HG02763 (cell line): ENCODE data around the gene PIGB.
"Not testable (repeated sequence)": the region's sequence is repeated elsewhere in the genome, so short reads cannot be mapped to it uniquely, and the experiment has no call there.

Experiments used
- ATAC-seq: cut with Tn5 transposase; IDR thresholded peaks from one replicate; pipeline ENCODE4 v1.9.1; 2021; ENCODE audit warnings: mild to moderate bottlenecking, moderate library complexity; ENCODE audit not compliant: unreplicated experiment

Gene PIGB

DNA sequence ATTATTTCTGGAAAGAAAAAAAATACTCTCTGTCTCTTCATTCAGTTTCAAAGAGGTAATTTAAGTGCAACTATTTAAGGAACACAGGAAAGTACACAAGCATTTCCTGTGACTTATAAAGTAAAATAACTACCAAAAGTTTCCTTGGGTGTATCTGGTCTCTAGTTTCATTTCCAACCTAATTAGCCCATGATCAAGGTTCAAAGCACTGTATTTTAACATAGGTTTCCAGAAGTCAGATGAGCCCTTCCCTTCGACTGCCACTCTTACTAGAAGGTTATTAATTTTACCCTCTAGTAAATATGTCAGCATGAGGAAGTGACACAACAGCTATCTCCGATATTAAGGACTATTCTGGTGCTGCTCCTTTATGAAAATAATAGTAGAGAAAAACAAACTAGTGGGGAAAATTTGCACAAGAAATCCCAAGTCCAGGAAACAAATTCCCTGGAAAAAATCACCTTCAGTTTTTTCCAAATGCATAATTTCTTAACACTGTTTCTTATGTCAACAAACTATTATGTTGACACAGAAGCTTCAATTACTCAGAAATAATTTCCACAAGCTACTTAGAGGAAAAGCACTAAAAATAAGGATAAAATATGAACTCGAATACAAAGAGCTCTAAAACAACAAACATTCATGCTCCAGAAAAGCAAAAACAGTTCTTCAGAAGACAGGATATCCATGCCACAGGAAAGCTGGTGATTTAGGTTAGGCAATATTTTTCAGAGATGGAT, 53.8 kb downstream of the PIGB start:
- ATAC-seq, result peak; percentile 56

DNA sequence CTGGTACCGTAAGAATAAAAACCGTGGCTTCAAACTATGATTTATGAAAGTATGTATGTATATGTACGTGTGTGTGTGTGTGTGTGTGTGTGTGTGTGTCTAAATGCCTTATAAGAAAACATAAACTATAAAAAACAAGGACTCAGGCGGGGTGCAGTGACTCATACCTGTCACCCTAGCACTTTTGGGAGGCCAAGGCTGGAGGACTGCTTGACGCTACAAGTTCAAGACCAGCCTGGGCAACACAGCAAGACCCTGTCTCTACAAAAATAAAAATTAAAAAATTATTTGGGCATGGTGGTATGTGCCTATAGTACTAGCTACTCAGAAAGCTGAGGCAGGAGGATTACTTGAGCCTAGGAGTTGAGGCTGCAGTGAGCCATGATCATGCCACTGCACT, 60.1 kb downstream of the PIGB start:
- no peak for ATAC-seq

DNA sequence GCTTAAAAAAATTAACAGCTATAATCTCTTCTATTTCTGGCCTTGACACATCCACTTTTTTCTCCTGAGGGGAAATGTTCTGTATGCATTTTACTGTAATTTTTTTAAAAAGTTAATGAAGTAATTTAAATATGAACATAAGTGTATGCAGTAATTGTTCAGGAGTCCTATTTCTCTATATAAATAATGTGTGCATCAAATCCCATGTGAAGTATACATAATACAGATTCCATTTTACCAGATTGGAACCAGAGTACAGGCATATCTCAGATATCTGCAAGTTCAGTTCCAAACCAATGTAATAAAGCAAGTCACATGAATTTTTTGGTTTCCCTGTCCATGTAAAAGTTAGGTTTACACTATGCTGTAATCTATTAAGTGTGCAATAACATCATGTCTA, 62.6 kb downstream of the PIGB start:
- no peak for ATAC-seq

DNA sequence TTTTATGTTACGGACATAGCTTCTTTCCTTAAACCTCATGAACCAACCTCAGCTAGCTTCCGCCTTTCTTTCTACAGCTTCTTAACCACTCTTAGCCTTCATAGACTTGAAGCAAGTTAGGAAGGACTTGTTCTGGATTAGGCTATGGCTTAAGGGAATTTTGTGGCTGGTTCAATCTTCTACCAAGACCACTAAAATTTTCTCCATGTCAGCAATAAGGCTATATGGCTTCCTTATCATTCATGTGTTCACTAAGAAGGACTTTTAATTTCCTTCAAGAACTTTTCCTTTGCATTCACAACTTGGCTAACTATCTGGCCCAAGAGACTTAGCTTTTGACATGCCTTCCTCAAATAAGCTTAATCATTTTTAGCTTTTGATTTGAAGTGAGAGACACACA, 64.7 kb downstream of the PIGB start:
- no peak for ATAC-seq

DNA sequence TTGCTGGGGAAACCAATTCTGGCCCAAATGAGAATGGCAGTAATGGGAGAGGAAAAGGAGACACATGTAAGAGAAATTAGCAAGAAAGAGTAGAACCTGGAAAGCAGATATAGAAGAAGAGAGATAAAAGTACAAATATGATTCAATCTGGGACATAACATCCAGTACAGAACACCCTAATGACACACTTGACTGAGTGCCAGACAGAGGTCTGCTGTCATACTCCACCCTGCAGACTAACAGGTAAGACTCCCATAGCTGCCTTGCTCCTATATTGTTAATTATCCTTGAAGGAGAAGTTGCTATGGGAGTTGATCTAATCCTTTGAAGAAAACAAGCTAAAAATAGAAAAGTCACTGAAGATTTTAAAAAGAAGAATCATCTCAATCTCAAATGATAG, 68.0 kb downstream of the PIGB start:
- ATAC-seq, result no peak

DNA sequence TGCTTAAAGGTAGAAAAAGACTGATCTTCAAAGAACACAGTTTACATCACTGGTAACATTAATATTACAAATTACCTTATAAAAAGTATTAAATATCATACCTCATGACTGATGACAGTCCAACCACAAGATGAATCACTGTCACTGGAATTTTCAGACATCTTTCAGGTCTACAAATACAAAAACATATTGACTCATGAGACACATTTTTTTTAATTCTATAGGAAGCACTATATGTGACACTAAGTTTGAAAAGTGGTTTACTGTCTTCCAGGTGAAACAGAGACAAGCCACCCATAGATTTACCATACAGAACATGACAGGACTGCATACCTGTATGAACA, 70.2 kb downstream of the PIGB start:
- no peak for ATAC-seq

DNA sequence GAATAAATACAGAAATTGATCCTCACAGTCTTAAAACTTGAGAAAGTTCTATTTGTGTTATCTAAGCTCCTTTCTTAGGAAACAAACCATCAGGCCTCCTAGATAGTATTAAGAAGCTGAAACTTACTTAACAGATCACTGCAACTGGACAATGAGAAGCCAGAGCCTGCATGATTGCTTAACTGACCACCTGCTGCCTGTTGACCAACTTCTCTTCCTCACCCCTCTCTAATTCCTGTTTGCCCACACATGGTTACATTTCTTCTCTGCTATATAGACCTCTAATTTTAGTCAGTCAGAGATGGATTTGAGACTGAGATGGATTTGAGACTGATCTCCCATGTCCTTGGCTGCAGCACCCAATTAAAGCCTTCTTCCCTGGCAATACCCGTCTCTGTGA, 75.7 kb downstream of the PIGB start:
- no peak for ATAC-seq

DNA sequence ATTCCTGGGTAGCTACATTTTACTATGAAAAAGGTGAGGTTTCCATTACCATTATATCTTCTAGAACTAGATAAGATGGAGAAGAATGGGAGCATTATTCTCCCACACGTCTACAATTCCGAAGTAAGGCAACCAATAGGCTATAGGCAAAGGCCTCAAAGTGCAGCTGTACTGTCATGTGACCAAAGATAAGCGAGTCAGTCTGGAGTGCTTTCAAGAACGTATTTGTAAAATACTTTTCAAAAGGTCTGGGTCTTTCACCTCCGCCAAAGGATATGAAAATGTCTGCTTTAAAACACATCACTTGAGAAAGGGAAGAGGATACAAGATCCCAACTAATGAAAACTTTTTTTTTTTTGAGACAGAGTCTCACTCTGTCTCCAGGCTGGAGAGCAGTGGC, 79.2 kb downstream of the PIGB start:
- no peak for ATAC-seq

DNA sequence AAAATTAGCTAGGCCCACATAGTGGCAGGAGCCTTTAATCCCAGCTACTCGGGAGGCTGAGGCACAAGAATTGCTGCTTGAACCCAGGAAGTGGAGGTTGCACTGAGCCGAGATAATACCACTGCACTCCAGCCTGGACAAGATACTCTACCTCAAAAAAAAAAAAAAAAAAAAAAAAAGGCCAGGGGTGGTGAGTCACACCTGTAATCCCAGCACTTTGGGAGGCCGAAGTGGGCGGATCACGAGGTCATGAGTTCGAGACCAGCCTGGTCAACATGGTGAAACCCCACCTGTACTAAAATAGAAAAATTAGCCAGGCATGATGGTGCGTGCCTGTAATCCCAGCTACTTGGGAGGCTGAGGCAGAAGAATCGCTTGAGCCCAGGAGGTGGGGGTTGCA, 81.0 kb downstream of the PIGB start:
- ATAC-seq, result not testable (repeated sequence)

DNA sequence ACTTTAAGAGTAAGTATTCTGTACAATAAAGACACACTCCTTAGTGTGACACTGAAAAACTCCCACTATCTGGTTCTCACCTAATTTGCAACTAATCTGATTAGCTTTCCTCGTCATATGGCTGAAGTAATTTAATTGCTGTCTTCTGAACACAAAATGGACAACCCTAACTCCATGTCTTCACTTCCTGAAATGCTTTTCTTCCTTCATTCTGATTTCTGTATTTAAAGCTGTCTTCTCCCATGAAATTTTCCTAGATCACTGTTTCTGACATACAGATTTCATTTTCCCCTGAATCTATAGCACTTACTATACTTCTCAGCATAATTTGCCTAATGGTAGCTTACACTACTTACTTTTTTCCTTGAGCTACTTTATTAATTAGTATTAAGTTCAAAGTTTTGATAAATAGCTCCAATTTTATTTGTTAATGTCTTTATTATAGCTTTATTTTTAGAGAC, 82.8 kb downstream of the PIGB start:
- no peak for ATAC-seq

DNA sequence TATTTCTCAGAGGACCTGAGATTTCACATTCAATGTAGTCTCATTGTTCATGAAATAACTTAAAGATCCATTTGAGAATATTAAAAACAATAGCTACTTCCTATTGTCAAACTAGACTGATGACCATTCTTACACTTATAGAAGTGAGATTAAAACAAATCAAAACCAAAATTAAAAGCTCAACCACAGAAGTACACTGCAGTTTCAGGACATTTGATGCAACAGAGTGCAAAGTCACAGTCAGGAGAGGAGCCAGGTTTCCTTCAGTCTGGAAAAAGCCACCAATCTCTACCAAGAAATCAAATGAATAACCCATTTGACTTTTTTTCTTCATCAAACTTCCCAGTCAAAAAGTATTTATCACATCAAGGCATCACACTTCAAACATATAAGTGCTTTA, 83.7 kb downstream of the PIGB start:
- ATAC-seq, result no peak

DNA sequence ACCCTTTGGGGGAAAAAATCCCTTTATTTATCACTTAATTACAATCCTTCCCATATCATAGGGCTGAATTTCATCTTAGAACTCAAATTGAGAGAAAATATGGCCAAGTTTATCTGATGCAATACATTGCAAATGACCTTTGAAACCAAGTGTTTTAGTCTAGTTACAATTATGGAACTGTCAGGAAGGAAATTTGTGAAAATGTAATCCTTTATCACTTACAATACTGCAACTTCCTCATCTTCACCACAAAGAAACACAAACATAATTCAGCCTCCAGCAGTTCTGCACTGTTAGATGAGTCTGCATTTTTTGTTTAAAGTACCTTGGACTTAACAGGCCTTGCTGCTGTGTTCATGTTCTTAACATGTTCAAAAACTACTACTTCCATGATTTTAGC, 84.5 kb downstream of the PIGB start:
- ATAC-seq, result no peak
